ENCODE data around the gene PHACTR2.
"Not testable (repeated sequence)": the region's sequence is repeated elsewhere in the genome, so short reads cannot be mapped to it uniquely, and the experiment has no call there.

The PHACTR2 gene

GRCh38 chr6:143731789-143732188 is 54.0 kb downstream of the PHACTR2 start:
- no peak for DNase-seq (ENCODE audit: low read depth)
- TF ChIP-seq, protein P1, sequence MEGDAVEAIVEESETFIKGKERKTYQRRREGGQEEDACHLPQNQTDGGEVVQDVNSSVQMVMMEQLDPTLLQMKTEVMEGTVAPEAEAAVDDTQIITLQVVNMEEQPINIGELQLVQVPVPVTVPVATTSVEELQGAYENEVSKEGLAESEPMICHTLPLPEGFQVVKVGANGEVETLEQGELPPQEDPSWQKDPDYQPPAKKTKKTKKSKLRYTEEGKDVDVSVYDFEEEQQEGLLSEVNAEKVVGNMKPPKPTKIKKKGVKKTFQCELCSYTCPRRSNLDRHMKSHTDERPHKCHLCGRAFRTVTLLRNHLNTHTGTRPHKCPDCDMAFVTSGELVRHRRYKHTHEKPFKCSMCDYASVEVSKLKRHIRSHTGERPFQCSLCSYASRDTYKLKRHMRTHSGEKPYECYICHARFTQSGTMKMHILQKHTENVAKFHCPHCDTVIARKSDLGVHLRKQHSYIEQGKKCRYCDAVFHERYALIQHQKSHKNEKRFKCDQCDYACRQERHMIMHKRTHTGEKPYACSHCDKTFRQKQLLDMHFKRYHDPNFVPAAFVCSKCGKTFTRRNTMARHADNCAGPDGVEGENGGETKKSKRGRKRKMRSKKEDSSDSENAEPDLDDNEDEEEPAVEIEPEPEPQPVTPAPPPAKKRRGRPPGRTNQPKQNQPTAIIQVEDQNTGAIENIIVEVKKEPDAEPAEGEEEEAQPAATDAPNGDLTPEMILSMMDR (IDR thresholded peaks at IDR 0.05; ENCODE audit: insufficient read depth, low read depth, low read length, missing control alignments): no peak
- H3K4me3 ChIP-seq (ENCODE audit: low read depth, low read length): no peak overlapping the region

- no peak overlapping the region for H3K4me3 ChIP-seq (ENCODE audit: low read depth, low read length)
- no peak for DNase-seq (ENCODE audit: low read depth)
These were observed 54.8 kb downstream of the PHACTR2 start for GRCh38 chr6:143732536-143732935.

GRCh38 chr6:143733510-143733909 is 55.7 kb downstream of the PHACTR2 start:
- no peak overlapping the region for H3K4me3 ChIP-seq (ENCODE audit: low read depth, low read length)
- DNase-seq (ENCODE audit: low read depth): no peak
- TF ChIP-seq, protein P1 (IDR thresholded peaks at IDR 0.05; ENCODE audit: insufficient read depth, low read depth, low read length, missing control alignments): no peak

More at GRCh38 chr6:143732536-143732935, 54.8 kb downstream of the PHACTR2 start:
- TF ChIP-seq, protein P1 (IDR thresholded peaks at IDR 0.05; ENCODE audit: insufficient read depth, low read depth, low read length, missing control alignments): no peak

DNA sequence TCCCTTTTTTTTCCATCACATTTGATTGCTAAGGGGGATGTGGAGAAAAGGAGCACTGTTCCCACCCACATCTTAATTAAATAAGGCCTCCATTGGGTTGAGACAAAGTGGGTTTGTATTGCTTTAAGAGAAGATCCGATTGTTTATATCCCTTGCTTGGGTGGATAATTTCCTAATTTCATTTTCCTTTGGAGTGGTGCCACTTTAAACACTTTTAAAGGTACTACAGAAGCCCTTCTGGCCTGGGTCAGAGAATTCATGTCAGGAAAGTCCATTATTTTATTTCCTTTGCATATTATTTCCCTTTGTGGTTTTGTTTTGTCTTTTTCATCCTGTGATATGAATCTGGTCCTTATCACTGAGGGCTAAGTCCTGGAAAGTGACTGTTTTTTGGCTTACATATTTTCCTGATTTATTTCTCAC is 56.9 kb downstream of the PHACTR2 start:
- no peak overlapping the region for H3K4me3 ChIP-seq (ENCODE audit: low read depth, low read length)
- DNase-seq (ENCODE audit: low read depth): no peak
- TF ChIP-seq, protein P1 (IDR thresholded peaks at IDR 0.05; ENCODE audit: insufficient read depth, low read depth, low read length, missing control alignments): no peak

GRCh38 chr6:143738072-143738690 is 60.4 kb downstream of the PHACTR2 start:
- not testable (repeated sequence) for H3K4me3 ChIP-seq (ENCODE audit: low read depth, low read length); DNase-seq (ENCODE audit: low read depth)

DNA sequence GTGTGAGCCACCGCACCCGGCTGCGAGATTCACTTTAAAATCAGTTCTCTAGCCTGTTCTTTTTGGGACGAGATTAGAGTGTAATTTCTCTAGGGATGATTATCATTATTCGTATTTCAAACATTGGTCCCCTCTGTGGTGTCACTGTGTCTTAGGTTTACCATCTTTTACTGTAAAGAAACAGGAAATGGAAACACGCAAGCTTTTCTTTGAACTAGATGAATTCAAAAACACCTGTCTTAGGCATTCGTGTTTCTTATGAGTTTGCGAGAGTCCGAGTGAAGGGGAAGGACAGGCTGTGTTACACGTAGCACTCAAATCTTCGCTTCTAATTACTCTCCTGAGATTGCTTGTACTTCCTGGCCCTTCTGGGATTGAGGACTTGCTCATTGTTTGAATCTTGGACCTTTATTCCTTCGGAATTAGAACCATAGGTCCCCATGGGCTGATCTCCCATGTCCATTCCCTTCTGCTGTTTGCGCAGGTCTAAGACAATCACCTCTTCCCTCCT is 61.6 kb downstream of the PHACTR2 start:
- no peak for DNase-seq (ENCODE audit: low read depth)
- no peak overlapping the region for H3K4me3 ChIP-seq (ENCODE audit: low read depth, low read length)
- TF ChIP-seq, protein P1 (IDR thresholded peaks at IDR 0.05; ENCODE audit: insufficient read depth, low read depth, low read length, missing control alignments): no peak

GRCh38 chr6:143740213-143740612 is 62.4 kb downstream of the PHACTR2 start:
- DNase-seq (ENCODE audit: low read depth): no peak
- TF ChIP-seq, protein P1 (IDR thresholded peaks at IDR 0.05; ENCODE audit: insufficient read depth, low read depth, low read length, missing control alignments): no peak
- no peak overlapping the region for H3K4me3 ChIP-seq (ENCODE audit: low read depth, low read length)
